T-helper 2 cell (primary cell): ENCODE results near the gene HOXC9.

ENCODE experiments used
- DNase-seq, 5 experiments: peaks; one replicate each; pipeline versions ENCODE4 v3.0.0 to v3.0.0-alpha.2; 2012 to 2022

Gene HOXC9

GRCh38 chr12:54015018-54015931 is 15.3 kb downstream of the HOXC9 start:
- no peak for DNase-seq

GRCh38 chr12:54016051-54016450 is 16.1 kb downstream of the HOXC9 start:
- DNase-seq = no peak

GRCh38 chr12:54016478-54016964 is 16.6 kb downstream of the HOXC9 start:
- DNase-seq = no peak

GRCh38 chr12:54017027-54017788 is 17.2 kb downstream of the HOXC9 start:
- no peak for DNase-seq

GRCh38 chr12:54017878-54018467 is 18.0 kb downstream of the HOXC9 start:
- peak; percentile 40 to 79 (median 63) for DNase-seq

- no peak for DNase-seq
These were observed 18.6 kb downstream of the HOXC9 start for GRCh38 chr12:54018468-54018984.

GRCh38 chr12:54019091-54019811 is 19.3 kb downstream of the HOXC9 start:
- no peak for DNase-seq

DNA sequence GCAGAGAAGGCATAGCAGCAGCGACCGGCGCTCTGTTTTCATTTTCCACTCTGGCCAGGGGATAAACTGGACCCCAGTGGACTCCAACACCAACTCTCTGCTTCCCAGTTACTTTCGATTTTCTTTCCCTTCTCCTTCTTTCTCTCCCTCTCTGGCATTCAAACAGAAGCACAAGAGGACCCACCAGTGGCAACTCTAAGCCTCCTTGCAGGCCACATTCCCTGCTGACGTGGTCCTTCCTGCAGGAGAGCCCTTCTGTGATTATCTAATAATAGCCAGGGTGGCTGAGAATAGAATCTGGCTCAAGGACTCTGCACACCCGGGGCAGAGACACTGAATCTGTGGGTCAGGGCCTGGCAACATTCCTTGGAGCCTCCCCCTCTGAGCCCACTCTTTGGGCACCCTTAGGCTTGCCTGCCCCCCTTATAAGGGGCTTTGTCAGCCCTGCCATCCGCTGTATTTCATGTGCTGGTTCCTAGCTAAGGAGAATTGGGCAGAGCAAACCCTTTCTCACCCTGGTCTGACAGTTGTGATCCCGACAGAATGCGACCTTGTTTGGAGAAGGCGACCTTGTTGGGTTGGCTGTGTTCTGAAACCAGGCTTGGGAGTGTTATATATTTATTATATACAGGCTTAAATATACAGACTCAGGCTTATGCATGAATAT is 20.1 kb downstream of the HOXC9 start:
- DNase-seq = no peak

DNA sequence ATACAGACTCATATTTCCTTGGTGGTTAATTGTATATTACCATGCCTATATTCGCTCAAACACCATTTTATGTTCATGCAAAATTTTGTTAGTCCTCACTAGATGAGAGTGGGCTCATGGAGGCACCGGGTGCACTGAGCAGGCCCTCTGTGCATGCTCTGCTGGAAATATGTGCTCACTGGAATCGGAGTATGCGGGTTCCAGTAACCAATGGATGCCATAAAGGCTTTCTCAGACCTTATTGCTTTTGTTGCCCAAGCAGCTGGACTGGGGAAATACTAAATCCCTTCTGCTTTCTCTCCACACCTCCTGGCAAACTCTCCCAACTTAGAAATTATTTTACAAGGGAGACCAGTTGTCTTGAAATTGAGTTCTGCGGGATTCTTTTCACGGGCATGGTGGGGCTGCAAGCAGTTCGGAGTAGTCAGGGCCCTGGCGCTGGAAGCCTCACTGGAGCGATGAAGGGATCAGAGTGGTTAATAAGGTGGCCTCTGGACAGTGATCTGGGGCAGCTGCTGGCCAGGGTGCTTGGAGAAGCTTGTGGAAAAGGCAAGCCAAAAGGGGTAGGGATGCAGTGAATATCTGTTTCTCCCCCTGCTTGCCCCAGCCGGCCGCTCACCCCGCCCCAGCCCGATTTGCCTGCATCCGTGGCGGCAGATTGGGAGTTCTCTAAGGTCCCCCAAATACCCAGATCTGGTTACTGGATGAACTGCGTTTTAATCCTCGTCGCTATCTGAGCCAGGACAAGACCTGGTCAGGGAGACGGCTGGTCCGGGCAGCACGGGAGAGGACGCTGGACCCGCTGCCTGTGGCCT is 20.8 kb downstream of the HOXC9 start:
- DNase-seq = no peak

DNA sequence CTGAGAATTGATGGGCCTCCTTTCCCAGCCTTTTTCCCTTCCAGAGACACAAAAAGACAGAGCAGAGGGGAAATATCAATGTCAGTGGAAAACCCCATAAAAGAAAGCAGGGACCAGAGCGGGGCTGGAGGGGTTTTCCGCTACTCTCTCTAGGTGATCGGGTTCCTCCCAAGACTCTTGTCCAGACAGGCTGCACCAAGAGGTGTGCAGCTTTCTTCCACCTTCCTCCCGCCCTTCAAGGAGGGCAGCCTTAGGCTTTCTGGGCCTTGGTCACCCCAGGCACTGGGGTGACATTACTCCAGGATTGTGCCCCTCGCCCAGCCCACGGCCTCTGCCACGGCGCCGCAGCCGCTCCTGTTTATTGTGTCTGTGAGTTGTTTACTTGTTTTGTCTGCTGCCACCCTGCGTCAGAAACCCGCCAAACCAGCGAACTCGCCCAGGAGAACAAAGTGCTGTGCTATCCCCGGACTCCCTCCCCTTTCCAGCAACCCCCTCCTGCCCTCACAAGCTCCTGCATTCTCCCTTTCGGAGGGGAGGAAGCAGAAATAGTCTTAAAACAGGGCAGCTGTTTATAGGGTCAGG is 21.6 kb downstream of the HOXC9 start:
- no peak for DNase-seq

- DNase-seq = no peak
These were observed 23.3 kb downstream of the HOXC9 start for GRCh38 chr12:54022960-54023884.

DNA sequence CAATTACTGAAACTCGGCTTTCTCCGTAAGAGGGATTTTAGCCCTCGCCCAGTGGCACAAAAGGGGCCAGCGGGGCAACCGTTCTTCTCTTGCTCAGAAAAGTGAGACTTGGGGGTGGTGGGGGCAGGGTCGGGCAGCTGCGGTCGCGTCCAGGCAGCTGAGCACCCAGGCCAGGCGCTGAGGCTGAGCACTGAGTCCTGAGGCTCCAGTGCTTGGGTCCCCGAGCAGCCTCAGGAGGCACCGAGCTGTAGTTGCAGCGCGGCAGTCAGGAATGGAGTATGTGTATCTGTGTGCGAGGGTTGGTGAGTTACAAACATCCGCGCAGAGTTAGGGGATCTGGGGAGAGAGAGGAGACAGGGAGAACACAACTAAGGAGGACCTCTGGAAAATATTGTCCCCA is 24.2 kb downstream of the HOXC9 start:
- DNase-seq = no peak

- DNase-seq = no peak
These were observed 24.8 kb downstream of the HOXC9 start for GRCh38 chr12:54024581-54025305.

- no peak for DNase-seq
These were observed 25.8 kb downstream of the HOXC9 start for GRCh38 chr12:54025499-54026405.

- no peak for DNase-seq
These were observed 26.9 kb downstream of the HOXC9 start for GRCh38 chr12:54026640-54027441.

GRCh38 chr12:54027442-54027786 is 27.5 kb downstream of the HOXC9 start:
- DNase-seq = no peak
